ENCODE results near the gene MARCKSL1.

The MARCKSL1 gene

GRCh38 chr1:32352239-32352745 is 16.3 kb upstream of the MARCKSL1 start:
- Histone ChIP-seq H3K4me3 (ENCODE audit: low read length) (peak overlapping the region; percentile 90), H3K27me3 (ENCODE audit: insufficient read depth, low read length) (peaks cover 11% of the 10 kb centered on the region), H3K36me3 (ENCODE audit: insufficient read depth, low read length) (no peaks in the 10 kb centered on the region), H3K9me3 (ENCODE audit: insufficient read depth, low read depth, low read length) (peaks cover 6% of the 10 kb centered on the region), H3K27ac (ENCODE audit: low read depth, low read length) (0 out of 2 replicates have a peak overlapping the region, but pooled peaks have one; percentile 77), H3K4me1 (ENCODE audit: insufficient read depth, low read length) (no peaks in the 10 kb centered on the region; the same call in 1 of the 2 replicates), H3K9ac (ENCODE audit: low read depth, low read length) (peak overlapping the region; percentile 86; the same call in 1 of the 2 replicates)
- WGBS: 62% methylated on average over 8 of the region's 8 CpGs

- Histone ChIP-seq H3K27ac (ENCODE audit: low read depth, low read length) (peak overlapping the region; percentile 84), H3K4me3 (ENCODE audit: low read length) (peak overlapping the region; percentile 90), H3K27me3 (ENCODE audit: insufficient read depth, low read length) (peaks cover 11% of the 10 kb centered on the region), H3K9me3 (ENCODE audit: insufficient read depth, low read depth, low read length) (peaks cover 6% of the 10 kb centered on the region), H3K9ac (ENCODE audit: low read depth, low read length) (peak overlapping the region; percentile 86), H3K36me3 (ENCODE audit: insufficient read depth, low read length) (no peaks in the 10 kb centered on the region), H3K4me1 (ENCODE audit: insufficient read depth, low read length) (no peaks in the 10 kb centered on the region; the same call in 1 of the 2 replicates)
- 4% methylated on average over 72 of the region's 75 CpGs for WGBS
These were observed 15.6 kb upstream of the MARCKSL1 start for GRCh38 chr1:32351399-32352238.

GRCh38 chr1:32350785-32351398 is 14.9 kb upstream of the MARCKSL1 start:
- WGBS: 20% methylated on average over 28 of the region's 28 CpGs

GRCh38 chr1:32349211-32349708 is 13.2 kb upstream of the MARCKSL1 start:
- Histone ChIP-seq H3K4me3 (ENCODE audit: low read length) (no peak overlapping the region), H3K27me3 (ENCODE audit: insufficient read depth, low read length) (peaks cover 11% of the 10 kb centered on the region), H3K36me3 (ENCODE audit: insufficient read depth, low read length) (no peaks in the 10 kb centered on the region), H3K9ac (ENCODE audit: low read depth, low read length) (no peak overlapping the region), H3K27ac (ENCODE audit: low read depth, low read length) (no peak overlapping the region), H3K4me1 (ENCODE audit: insufficient read depth, low read length) (no peaks in the 10 kb centered on the region; the same call in 1 of the 2 replicates), H3K9me3 (ENCODE audit: insufficient read depth, low read depth, low read length) (peaks cover 6% of the 10 kb centered on the region)
- WGBS: 85% methylated on average over 8 of the region's 8 CpGs

More at GRCh38 chr1:32350785-32351398, 14.9 kb upstream of the MARCKSL1 start:
- Histone ChIP-seq H3K4me3 (ENCODE audit: low read length) (peak overlapping the region; percentile 90), H3K4me1 (ENCODE audit: insufficient read depth, low read length) (no peaks in the 10 kb centered on the region; the same call in 1 of the 2 replicates), H3K27me3 (ENCODE audit: insufficient read depth, low read length) (peaks cover 11% of the 10 kb centered on the region), H3K9ac (ENCODE audit: low read depth, low read length) (peak overlapping the region; percentile 74), H3K27ac (ENCODE audit: low read depth, low read length) (peak overlapping the region; percentile 84), H3K36me3 (ENCODE audit: insufficient read depth, low read length) (no peaks in the 10 kb centered on the region), H3K9me3 (ENCODE audit: insufficient read depth, low read depth, low read length) (peaks cover 6% of the 10 kb centered on the region)

GRCh38 chr1:32346532-32347157 is 10.6 kb upstream of the MARCKSL1 start:
- 86% methylated on average over 9 of the region's 9 CpGs for WGBS
- Histone ChIP-seq H3K36me3 (ENCODE audit: insufficient read depth, low read length) (no peaks in the 10 kb centered on the region), H3K27ac (ENCODE audit: low read depth, low read length) (no peak overlapping the region), H3K4me3 (ENCODE audit: low read length) (no peak overlapping the region), H3K27me3 (ENCODE audit: insufficient read depth, low read length) (peaks cover 11% of the 10 kb centered on the region), H3K9ac (ENCODE audit: low read depth, low read length) (no peak overlapping the region), H3K9me3 (ENCODE audit: insufficient read depth, low read depth, low read length) (peaks cover 6% of the 10 kb centered on the region), H3K4me1 (ENCODE audit: insufficient read depth, low read length) (no peaks in the 10 kb centered on the region; the same call in 1 of the 2 replicates)

- peaks cover under 1% of the 10 kb centered on the region; the same call in 1 of the 2 replicates for H3K9me3 ChIP-seq (ENCODE audit: insufficient read depth, low read depth, low read length)
- H3K27ac ChIP-seq (ENCODE audit: low read depth, low read length): no peak overlapping the region
- no peak overlapping the region for H3K4me3 ChIP-seq (ENCODE audit: low read length)
- no peak overlapping the region for H3K9ac ChIP-seq (ENCODE audit: low read depth, low read length)
- WGBS: 86% methylated on average over 8 of the region's 8 CpGs
- no peaks in the 10 kb centered on the region; the same call in 1 of the 2 replicates for H3K4me1 ChIP-seq (ENCODE audit: insufficient read depth, low read length)
- peaks cover 5% of the 10 kb centered on the region for H3K27me3 ChIP-seq (ENCODE audit: insufficient read depth, low read length)
- H3K36me3 ChIP-seq (ENCODE audit: insufficient read depth, low read length): no peaks in the 10 kb centered on the region
These were observed 9.3 kb upstream of the MARCKSL1 start for GRCh38 chr1:32345289-32345827.

- 97% methylated on average over 9 of the region's 10 CpGs for WGBS
- H3K4me1 ChIP-seq (ENCODE audit: insufficient read depth, low read length): peaks cover 4% of the 10 kb centered on the region
These were observed 6.7 kb upstream of the MARCKSL1 start for GRCh38 chr1:32342704-32343103.

GRCh38 chr1:32341971-32342370 is 5.9 kb upstream of the MARCKSL1 start:
- peaks cover 2% of the 10 kb centered on the region for H3K27me3 ChIP-seq (ENCODE audit: insufficient read depth, low read length)

More at GRCh38 chr1:32342704-32343103, 6.7 kb upstream of the MARCKSL1 start:
- no peak overlapping the region for H3K4me3 ChIP-seq (ENCODE audit: low read length)
- no peaks in the 10 kb centered on the region for H3K27me3 ChIP-seq (ENCODE audit: insufficient read depth, low read length)
- no peaks in the 10 kb centered on the region for H3K36me3 ChIP-seq (ENCODE audit: insufficient read depth, low read length)
- no peak overlapping the region for H3K27ac ChIP-seq (ENCODE audit: low read depth, low read length)
- H3K9ac ChIP-seq (ENCODE audit: low read depth, low read length): no peak overlapping the region
- H3K9me3 ChIP-seq (ENCODE audit: insufficient read depth, low read depth, low read length): no peaks in the 10 kb centered on the region

GRCh38 chr1:32341186-32341757 is 5.2 kb upstream of the MARCKSL1 start:
- 90% methylated on average over 11 of the region's 11 CpGs for WGBS
- Histone ChIP-seq H3K4me1 (ENCODE audit: insufficient read depth, low read length) (peaks cover 9% of the 10 kb centered on the region), H3K27ac (ENCODE audit: low read depth, low read length) (no peak overlapping the region), H3K36me3 (ENCODE audit: insufficient read depth, low read length) (no peaks in the 10 kb centered on the region), H3K27me3 (ENCODE audit: insufficient read depth, low read length) (peaks cover 8% of the 10 kb centered on the region), H3K9me3 (ENCODE audit: insufficient read depth, low read depth, low read length) (no peaks in the 10 kb centered on the region), H3K4me3 (ENCODE audit: low read length) (no peak overlapping the region), H3K9ac (ENCODE audit: low read depth, low read length) (no peak overlapping the region)

More at GRCh38 chr1:32341971-32342370, 5.9 kb upstream of the MARCKSL1 start:
- H3K4me1 ChIP-seq (ENCODE audit: insufficient read depth, low read length): peaks cover 9% of the 10 kb centered on the region
- H3K36me3 ChIP-seq (ENCODE audit: insufficient read depth, low read length): no peaks in the 10 kb centered on the region
- WGBS: 86% methylated on average over 5 of the region's 5 CpGs
- H3K27ac ChIP-seq (ENCODE audit: low read depth, low read length): no peak overlapping the region
- H3K9me3 ChIP-seq (ENCODE audit: insufficient read depth, low read depth, low read length): no peaks in the 10 kb centered on the region
- no peak overlapping the region for H3K4me3 ChIP-seq (ENCODE audit: low read length)
- no peak overlapping the region for H3K9ac ChIP-seq (ENCODE audit: low read depth, low read length)

GRCh38 chr1:32339363-32339978 is 3.4 kb upstream of the MARCKSL1 start:
- Histone ChIP-seq H3K27me3 (ENCODE audit: insufficient read depth, low read length) (peaks cover 8% of the 10 kb centered on the region), H3K27ac (ENCODE audit: low read depth, low read length) (no peak overlapping the region), H3K4me1 (ENCODE audit: insufficient read depth, low read length) (peaks cover 10% of the 10 kb centered on the region), H3K4me3 (ENCODE audit: low read length) (no peak overlapping the region), H3K9ac (ENCODE audit: low read depth, low read length) (no peak overlapping the region), H3K9me3 (ENCODE audit: insufficient read depth, low read depth, low read length) (no peaks in the 10 kb centered on the region), H3K36me3 (ENCODE audit: insufficient read depth, low read length) (peaks cover 6% of the 10 kb centered on the region)
- 82% methylated on average over 5 of the region's 5 CpGs for whole genome bisulfite sequencing
